GM10266 (cell line): Measurements from ENCODE around the gene MUC13.

ENCODE experiments used
- DNase-seq: peaks from one replicate; pipeline ENCODE4 v3.0.0; 2012; ENCODE audit errors: extremely low spot score
- CTCF ChIP-seq: IDR thresholded peaks from 2 replicates; pipeline ENCODE4 v1.5.1; 2012; ENCODE audit warnings: mild to moderate bottlenecking, low read depth; ENCODE audit not compliant: control insufficient read depth, insufficient read depth; ENCODE audit errors: missing control alignments

Gene MUC13

GRCh38 chr3:124919756-124920155 is 14.8 kb downstream of the MUC13 start:
- DNase-seq = no peak
- no peak for TF ChIP-seq CTCF

- no peak for TF ChIP-seq CTCF
- DNase-seq = no peak
These were observed 16.0 kb downstream of the MUC13 start for GRCh38 chr3:124918524-124918923.

GRCh38 chr3:124916837-124917409 is 17.6 kb downstream of the MUC13 start:
- no peak for DNase-seq
- TF ChIP-seq CTCF = no peak

GRCh38 chr3:124915254-124915653 is 19.3 kb downstream of the MUC13 start:
- no peak for DNase-seq
- TF ChIP-seq CTCF = no peak

- DNase-seq = no peak
- TF ChIP-seq CTCF = no peak
These were observed 26.6 kb downstream of the MUC13 start for GRCh38 chr3:124907957-124908356.

- TF ChIP-seq CTCF = no peak
These were observed 29.6 kb downstream of the MUC13 start for GRCh38 chr3:124904835-124905492.

More at GRCh38 chr3:124904835-124905492, 29.6 kb downstream of the MUC13 start:
- DNase-seq = no peak
